Spleen (tissue), 11 donors: Measurements from ENCODE around the gene MOGAT2. TPM values are rescaled to one million over a fixed set of nuclear protein-coding genes. Genes with fewer than 3 reads are reported as not detected.

ENCODE experiments used
- DNase-seq: peaks from one replicate; pipeline ENCODE4 v3.0.0-alpha.2; 2020
- H3K27ac ChIP-seq, 8 donors: fragments of 200-600 bp; sonication (generic) in 7 of 8; 1 replicate in 4 of 8; 2 replicates in 4 of 8; pipeline versions ENCODE4 v1.5.0 to v1.8.0; 2016 to 2021; ENCODE audit warnings: inconsistent platforms in 4 of 8, mild to moderate bottlenecking in 4 of 8, moderate library complexity in 1 of 8
- H3K27me3 ChIP-seq, 7 donors: fragments of 200-600 bp; sonication (generic) in 6 of 7; replicated peaks in 1 of 7; 1 replicate in 4 of 7; 2 replicates in 3 of 7; pipeline versions ENCODE4 v1.5.0 to v1.8.0; 2016 to 2021; ENCODE audit warnings: inconsistent platforms in 3 of 7, mild to moderate bottlenecking in 1 of 7
- H3K36me3 ChIP-seq, 6 donors: fragments of 200-600 bp; sonication (generic) in 5 of 6; 1 replicate in 4 of 6; 2 replicates in 2 of 6; pipeline versions ENCODE4 v1.5.0 to v1.8.0; 2016 to 2021; ENCODE audit warnings: inconsistent platforms in 2 of 6
- H3K4me1 ChIP-seq, 6 donors: fragments of 200-600 bp; sonication (generic) in 5 of 6; 1 replicate in 3 of 6; 2 replicates in 3 of 6; pipeline versions ENCODE4 v1.5.0 to v1.8.0; 2016 to 2021; ENCODE audit warnings: inconsistent platforms in 3 of 6
- H3K4me3 ChIP-seq, 8 donors: fragments of 200-600 bp; sonication (generic) in 7 of 8; 1 replicate in 4 of 8; 2 replicates in 4 of 8; pipeline versions ENCODE4 v1.5.0 to v1.8.0; 2016 to 2021; ENCODE audit warnings: inconsistent platforms in 4 of 8, mild to moderate bottlenecking in 4 of 8, moderate library complexity in 2 of 8
- H3K9me3 ChIP-seq, 8 donors: fragments of 200-600 bp; sonication (generic) in 7 of 8; 1 replicate in 4 of 8; 2 replicates in 4 of 8; pipeline versions ENCODE4 v1.5.0 to v1.8.0; 2016 to 2021; ENCODE audit warnings: inconsistent platforms in 4 of 8
- POLR2A ChIP-seq, 3 donors: fragments of 450-650 bp; IDR thresholded peaks; one replicate each; pipeline ENCODE4 v1.5.1; 2017; ENCODE audit warnings: antibody characterized with exemption in 3 of 3, mild to moderate bottlenecking in 1 of 3
- POLR2AphosphoS5 ChIP-seq, 3 donors: sonication (generic); formaldehyde crosslinking; IDR thresholded peaks; one replicate each; pipeline ENCODE4 v1.5.1; 2017; ENCODE audit warnings: antibody characterized with exemption in 3 of 3
- WGBS, 5 donors: extraction: QIAGEN DNeasy Blood & Tissue Kit in 3 of 5; methylation state at CpG; one replicate each; pipeline versions ENCODE4 v1.1.5 to v1.1.7; 2013 to 2018; 5-methylcytosine and 5-hydroxymethylcytosine counted together
- intact Hi-C: fragments of 100-400 bp; cut with DNase I; formaldehyde crosslinking; loops from one replicate; pipeline ENCODE4 v1.15.0; 2023; ENCODE audit warnings: low total_unique reads
- polyA plus RNA-seq, 3 donors: library from polyadenylated mRNA; stranded (reverse); fragments of 200-250 nt; gene quantifications; one replicate each; pipeline ENCODE4 v1.2.1, GENCODE V29; 2013
- total RNA-seq, 7 donors: library from RNA; depleted of rRNA in 3 of 7; stranded (reverse); fragments of >200 nt in 3 of 7; fragmentation: NEBNext Ultra II Directional in 4 of 7; extraction: Animal tissue kit (Norgen Biotek cat#: 25700) in 4 of 7; gene quantifications; one replicate each; pipeline versions ENCODE4 v1.1.0 to v1.2.1, GENCODE V29; 2016 to 2021
- TF ChIP-seq, protein P1 (sequence below), 11 experiments: fragments of 200-600 bp in 7 of 11; fragments of 450-650 bp in 4 of 11; sonication (generic) in 4 of 11; IDR thresholded peaks in 8 of 11; conservative IDR thresholded peaks in 3 of 11; 1 replicate in 7 of 11; 2 replicates in 4 of 11; pipeline versions ENCODE4 v1.4.0 to v1.8.0; 2016 to 2021; ENCODE audit warnings: antibody characterized with exemption in 11 of 11, inconsistent platforms in 4 of 11, mild to moderate bottlenecking in 1 of 11
- donor health status: healthy with polysubstance abuse.
- donor health status: DM: no; HTN: no; CAD: no; lungs with moderate emphysema.
- donor health status: DM: no; HTN: no; CAD: no.
- donor health status: Bipolar disorder and iron deficiency.
- donor health status: healthy.
- donor health status: DM: no; HTN: no; CAD: no.
- donor health status: DM: yes; HTN: yes; CAD: no.

The MOGAT2 gene
- total and polyA plus RNA-seq, 10 donors: 0.03 to 0.23 (median 0.21) TPM; not detected in 6

DNA sequence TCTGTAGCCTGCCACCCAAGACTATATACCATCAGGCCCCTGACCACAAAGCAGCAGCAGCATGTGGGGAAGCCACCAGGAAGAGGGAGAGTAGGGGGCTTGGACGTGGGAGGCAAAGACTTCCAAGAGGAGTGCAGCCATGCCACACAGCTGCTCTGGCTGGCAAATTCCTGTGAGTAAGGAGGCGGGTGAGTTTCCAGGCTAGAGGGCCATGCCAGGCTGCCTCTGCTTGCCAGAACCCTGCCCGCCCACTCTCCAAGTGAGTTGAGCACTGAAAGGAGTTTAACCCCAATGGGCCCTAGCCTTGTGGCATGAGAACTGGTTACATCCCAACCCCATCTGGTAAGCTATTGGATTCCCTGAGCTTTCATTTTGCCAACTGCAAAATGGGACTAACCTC lies 46.2 kb downstream of the MOGAT2 start:
- H3K4me1 ChIP-seq: peaks cover 7 to 39% (median 18%) of the 10 kb centered on the region in 6 donors
- DNase-seq: no peak
- no peaks in the 10 kb centered on the region for H3K36me3 ChIP-seq
- intact Hi-C loops: no loop called here
- H3K27me3 ChIP-seq: peaks cover 0 to 24% (median 7%) of the 10 kb centered on the region in 7 donors
- WGBS, 5 donors: 13 to 90% (median 86%) methylated on average over 1 to 3 of the region's 3 CpGs
- no peak overlapping the region for H3K4me3 ChIP-seq
- no peak overlapping the region for H3K27ac ChIP-seq
- no peak for TF ChIP-seq POLR2AphosphoS5 (IDR thresholded peaks at IDR 0.05)
- no peak for TF ChIP-seq POLR2A (IDR thresholded peaks at IDR 0.05)
- TF ChIP-seq, protein P1, sequence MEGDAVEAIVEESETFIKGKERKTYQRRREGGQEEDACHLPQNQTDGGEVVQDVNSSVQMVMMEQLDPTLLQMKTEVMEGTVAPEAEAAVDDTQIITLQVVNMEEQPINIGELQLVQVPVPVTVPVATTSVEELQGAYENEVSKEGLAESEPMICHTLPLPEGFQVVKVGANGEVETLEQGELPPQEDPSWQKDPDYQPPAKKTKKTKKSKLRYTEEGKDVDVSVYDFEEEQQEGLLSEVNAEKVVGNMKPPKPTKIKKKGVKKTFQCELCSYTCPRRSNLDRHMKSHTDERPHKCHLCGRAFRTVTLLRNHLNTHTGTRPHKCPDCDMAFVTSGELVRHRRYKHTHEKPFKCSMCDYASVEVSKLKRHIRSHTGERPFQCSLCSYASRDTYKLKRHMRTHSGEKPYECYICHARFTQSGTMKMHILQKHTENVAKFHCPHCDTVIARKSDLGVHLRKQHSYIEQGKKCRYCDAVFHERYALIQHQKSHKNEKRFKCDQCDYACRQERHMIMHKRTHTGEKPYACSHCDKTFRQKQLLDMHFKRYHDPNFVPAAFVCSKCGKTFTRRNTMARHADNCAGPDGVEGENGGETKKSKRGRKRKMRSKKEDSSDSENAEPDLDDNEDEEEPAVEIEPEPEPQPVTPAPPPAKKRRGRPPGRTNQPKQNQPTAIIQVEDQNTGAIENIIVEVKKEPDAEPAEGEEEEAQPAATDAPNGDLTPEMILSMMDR (IDR thresholded peaks at IDR 0.05 in 8 of 11, conservative IDR thresholded peaks at IDR 0.05 in 3 of 11): no peak
- no peaks in the 10 kb centered on the region for H3K9me3 ChIP-seq

- intact Hi-C loops: no loop called here
- Histone ChIP-seq H3K9me3 (no peaks in the 10 kb centered on the region), H3K4me3 (no peak overlapping the region), H3K27me3 (peaks cover 0 to 34% (median 8%) of the 10 kb centered on the region in 7 donors), H3K4me1 (peaks cover 7 to 51% (median 30%) of the 10 kb centered on the region in 6 donors), H3K27ac (no peak overlapping the region), H3K36me3 (no peaks in the 10 kb centered on the region)
- TF ChIP-seq POLR2A (IDR thresholded peaks at IDR 0.05): no peak
- TF ChIP-seq, protein P1 (IDR thresholded peaks at IDR 0.05 in 8 of 11, conservative IDR thresholded peaks at IDR 0.05 in 3 of 11): no peak
- no peak for TF ChIP-seq POLR2AphosphoS5 (IDR thresholded peaks at IDR 0.05)
- DNase-seq: no peak
- WGBS, 5 donors: 87 to 98% (median 94%) methylated on average over 3 of the region's 3 CpGs
Measured at GRCh38 chr11:75765116-75765515, 47.5 kb downstream of the MOGAT2 start.

DNA sequence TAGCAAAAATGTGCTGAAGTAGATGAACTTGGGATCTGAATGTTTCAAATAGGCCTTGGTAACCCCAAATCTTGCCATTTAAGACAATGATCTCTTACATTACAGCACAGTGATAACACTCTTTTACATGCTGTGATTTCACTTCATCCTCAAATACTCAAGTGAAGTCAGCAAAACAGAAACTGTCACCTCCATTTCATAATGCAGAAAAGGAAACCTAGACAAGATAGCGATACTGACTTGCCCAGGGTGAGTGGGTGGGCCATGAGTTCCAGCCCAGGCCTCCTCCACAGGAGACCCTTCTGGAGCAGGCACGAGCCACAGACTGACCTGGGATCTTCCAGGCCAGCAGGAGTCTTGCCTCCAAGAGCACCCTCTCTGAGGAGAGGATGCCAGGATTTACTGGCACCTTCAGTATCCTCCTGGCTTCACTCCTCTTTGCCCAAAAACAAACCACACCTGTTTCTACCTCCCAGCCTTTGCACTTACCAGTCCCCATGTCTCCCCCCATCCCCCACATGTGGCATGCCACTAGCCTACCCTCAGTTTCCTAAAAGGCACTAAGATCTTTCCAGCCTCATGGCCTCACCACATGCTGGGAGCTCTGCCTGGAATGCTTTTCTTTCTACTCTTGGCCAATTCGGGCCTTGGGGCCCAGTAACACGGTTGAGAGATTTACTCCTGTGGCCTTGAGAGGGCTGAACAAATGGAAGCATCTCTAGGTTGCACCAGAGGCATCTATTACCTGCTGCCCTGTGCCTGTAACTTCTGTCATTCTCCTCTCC lies 49.0 kb downstream of the MOGAT2 start:
- peaks cover 7 to 56% (median 31%) of the 10 kb centered on the region in 6 donors for H3K4me1 ChIP-seq
- WGBS, 5 donors: 66 to 84% (median 79%) methylated on average over 4 of the region's 4 CpGs
- H3K27ac ChIP-seq: no peak overlapping the region
- TF ChIP-seq POLR2AphosphoS5 (IDR thresholded peaks at IDR 0.05) (no peak), POLR2A (IDR thresholded peaks at IDR 0.05) (no peak)
- TF ChIP-seq, protein P1 (IDR thresholded peaks at IDR 0.05 in 8 of 11, conservative IDR thresholded peaks at IDR 0.05 in 3 of 11): no peak
- intact Hi-C loops: no loop called here
- no peak for DNase-seq
- H3K4me3 ChIP-seq: no peak overlapping the region
- H3K9me3 ChIP-seq: no peaks in the 10 kb centered on the region
- peaks cover 0 to 34% (median 8%) of the 10 kb centered on the region in 7 donors for H3K27me3 ChIP-seq
- H3K36me3 ChIP-seq: no peaks in the 10 kb centered on the region

- H3K9me3 ChIP-seq: no peaks in the 10 kb centered on the region
- no peak for DNase-seq
- 90 to 96% (median 93%) methylated on average over 6 of the region's 6 CpGs for WGBS, 5 donors
- no peaks in the 10 kb centered on the region for H3K36me3 ChIP-seq
- no peak overlapping the region for H3K4me3 ChIP-seq
- H3K27ac ChIP-seq: no peak overlapping the region
- peaks cover 7 to 58% (median 34%) of the 10 kb centered on the region in 6 donors for H3K4me1 ChIP-seq
- peaks cover 0 to 34% (median 8%) of the 10 kb centered on the region in 7 donors for H3K27me3 ChIP-seq
- intact Hi-C loops: no loop called here
- TF ChIP-seq POLR2A (IDR thresholded peaks at IDR 0.05): no peak
- no peak for TF ChIP-seq POLR2AphosphoS5 (IDR thresholded peaks at IDR 0.05)
- TF ChIP-seq, protein P1 (IDR thresholded peaks at IDR 0.05 in 8 of 11, conservative IDR thresholded peaks at IDR 0.05 in 3 of 11): no peak
Measured at GRCh38 chr11:75767228-75767572, 49.6 kb downstream of the MOGAT2 start.
